Measurements from ENCODE around the gene DOCK1.

Gene DOCK1

DNA sequence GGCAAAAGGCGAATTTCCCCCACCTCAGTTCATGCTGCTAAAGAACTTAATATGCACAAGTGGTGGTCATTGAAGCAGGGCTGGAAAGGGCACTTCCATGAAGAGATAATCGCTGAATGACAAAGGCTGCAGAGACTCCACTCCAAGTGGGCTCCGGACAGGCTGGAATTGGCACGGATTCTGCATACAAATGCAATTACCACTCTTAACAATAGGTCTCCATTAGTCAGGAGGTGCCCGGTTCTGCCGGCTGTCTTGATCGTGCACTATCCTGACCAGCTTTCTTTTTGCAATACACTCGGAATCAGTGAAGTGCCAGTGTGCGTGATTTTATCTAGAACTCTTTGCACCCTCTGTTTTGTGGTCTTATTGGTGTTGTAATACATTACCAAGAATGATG, 241.4 kb downstream of the DOCK1 start:
- no peak for DNase-seq

DNA sequence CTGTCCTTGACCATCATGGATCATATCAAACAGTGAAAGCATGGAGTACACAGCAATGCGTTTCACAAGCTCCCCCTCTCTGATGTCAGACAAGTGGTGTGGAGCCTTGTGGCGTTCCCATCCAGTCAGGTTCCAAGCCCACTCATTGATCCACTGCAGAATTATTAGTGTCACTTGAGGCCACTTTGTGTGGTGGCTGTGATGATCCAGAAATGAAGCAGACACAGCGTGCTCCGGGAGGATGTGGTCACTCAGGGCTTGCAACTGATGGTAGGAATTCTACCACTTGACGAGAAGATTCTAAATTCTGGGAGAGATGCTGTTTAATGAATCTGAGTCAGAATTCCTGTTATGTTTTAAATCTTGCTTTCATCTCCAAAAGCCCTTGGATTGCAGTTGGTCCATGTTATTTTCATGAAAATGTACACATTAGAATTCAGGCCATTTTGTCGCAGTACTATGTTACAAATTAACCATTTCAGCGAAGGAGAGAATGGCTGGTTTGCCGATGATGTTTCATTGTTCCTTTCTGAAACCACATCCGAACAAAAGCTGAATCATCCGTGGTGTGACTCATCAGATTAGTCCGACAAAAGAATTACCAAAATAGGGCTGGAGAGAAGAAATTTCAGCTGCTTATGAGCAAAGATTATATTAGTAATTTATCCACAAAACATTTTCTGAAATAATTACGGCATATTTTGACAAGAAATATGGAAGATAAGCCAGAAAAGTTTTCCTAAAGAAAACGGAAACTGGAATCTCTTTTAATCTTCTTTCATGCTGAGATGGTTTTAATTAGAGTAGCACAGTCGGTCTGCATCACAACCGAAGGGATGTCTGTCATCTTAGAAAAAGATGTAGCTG, 243.1 kb downstream of the DOCK1 start:
- DNase-seq = peak; percentile 94

DNA sequence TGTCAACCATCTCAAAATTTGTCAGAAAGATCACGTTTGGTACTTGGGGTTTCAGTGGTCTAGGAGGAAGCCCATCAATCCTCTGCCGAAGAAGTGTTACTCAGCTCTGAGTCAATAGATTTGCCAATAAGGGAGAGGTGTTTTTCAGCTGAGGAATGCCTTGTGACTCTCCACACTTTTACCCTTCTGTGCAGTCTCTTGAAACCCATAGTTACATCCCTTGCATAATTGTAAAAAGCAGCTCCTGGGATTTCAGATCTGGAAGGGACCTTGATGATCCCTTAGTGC, 243.6 kb downstream of the DOCK1 start:
- peak; percentile 86 for DNase-seq

DNA sequence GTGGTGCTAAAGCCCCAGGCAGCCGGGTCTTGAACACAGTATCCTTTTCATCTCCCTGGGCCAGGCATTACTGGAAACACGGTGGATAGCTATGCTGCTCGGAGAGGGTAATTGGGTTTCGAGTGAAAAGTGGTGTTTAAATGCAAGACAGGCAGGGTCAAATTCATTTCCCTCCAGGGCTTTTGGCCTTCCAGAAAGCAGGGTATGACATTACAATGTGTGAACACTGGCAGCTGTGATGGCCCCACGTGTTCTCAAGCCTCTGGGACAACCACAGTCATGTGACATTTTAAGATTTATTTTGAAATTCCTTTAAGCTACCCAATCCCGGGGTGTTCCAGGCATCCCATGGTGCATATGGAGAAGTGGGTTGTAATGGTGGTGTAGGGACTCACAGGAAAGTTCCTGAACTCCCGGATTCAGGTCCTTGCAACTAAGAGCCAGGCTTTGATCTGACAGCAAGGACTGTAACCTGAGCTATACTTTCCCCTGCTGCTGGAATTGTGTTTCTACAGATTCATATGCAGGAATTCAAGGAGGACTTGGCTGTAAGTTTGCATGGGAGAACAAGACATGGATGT, 244.4 kb downstream of the DOCK1 start:
- peak; percentile 31 for DNase-seq

DNA sequence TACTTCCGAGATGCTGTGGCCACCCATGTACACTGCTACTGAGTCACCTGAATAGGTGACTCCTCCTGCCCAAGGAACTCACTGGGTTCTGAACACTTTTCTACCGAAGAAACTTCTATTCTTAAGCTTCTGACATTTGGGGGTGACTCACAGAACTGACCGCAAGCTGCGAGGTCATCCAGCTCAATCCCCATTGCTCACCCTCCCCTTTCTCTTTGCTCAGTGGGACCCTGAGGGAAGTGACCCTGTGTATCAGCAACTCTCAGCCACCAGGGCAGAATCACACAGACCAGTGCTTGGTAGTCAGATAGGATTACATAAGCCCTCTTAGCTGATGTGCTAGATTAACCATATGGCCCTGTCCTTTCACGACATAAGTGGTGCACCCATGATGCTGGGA, 244.9 kb downstream of the DOCK1 start:
- peak; percentile 49 for DNase-seq

DNA sequence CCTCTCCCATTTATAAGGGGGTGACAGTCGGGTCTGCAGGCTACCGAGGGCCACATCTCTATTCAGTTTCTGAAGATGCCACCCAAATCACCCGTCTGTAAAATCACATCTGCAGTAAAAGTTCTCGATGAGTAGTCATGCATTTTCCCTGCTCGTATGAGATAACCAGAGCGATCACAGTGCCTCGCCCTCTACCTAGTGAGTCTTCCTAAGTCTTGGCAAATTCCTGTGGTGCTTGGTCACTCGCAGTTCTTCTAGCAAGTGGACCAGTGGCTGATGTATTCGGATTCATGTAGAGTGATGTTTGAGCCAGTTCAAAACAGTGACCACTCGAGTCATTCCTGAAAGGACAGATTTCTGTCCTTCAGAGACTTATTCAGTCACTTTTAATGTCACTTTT, 246.3 kb downstream of the DOCK1 start:
- peak; percentile 26 for DNase-seq

DNA sequence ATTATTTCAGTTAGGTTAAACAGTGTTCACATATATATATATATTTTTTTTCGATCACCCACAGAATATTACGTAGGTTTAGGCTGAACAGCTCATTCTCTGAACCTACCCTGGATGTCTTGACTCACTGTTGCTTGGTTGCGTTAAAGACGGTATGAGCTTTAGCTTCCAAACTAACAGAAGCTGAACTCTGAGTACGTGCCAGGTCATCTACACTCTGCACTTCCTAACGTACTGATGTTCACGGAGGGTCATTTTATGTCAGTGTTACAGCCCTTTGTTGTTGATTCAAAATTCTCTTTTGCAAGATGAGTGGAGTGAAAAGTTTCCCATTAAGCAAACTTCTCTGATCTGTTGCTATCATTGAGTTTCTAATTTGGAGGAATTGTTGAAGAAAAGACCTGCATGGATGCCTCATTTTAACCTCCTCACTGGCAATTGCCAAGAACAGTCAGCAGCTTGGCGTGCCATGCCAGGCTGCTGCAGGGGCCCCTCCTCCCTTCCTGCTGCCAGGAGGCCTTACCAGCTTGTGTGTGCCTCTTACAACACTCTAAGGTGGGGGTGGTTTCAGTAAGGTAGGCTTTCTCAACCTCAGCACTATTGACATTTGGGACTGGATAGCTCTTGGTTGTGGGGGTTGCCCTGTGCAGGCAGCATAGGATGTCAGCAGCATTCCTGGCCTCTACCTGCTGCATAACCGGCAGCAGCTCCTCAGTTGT, 246.9 kb downstream of the DOCK1 start:
- no peak for DNase-seq

DNA sequence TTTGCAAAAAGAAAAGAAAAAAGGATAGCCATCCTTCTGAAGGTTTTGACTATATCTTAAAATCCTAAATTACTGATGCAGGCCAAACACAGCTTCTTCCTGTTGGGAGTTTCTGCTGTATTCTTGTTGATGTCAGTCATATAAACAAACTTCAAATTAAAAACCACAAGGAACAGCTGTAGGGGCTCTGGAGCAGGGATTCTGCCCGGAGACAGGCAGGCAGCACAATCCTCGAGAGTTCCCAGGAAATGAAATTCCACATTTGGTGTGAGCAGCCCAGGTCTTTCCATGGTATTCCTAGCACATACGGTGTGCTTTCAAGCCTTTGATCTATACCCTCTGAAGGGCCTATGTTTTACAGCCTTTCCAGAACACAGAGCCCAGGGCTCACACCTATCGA, 248.0 kb downstream of the DOCK1 start:
- DNase-seq = no peak

DNA sequence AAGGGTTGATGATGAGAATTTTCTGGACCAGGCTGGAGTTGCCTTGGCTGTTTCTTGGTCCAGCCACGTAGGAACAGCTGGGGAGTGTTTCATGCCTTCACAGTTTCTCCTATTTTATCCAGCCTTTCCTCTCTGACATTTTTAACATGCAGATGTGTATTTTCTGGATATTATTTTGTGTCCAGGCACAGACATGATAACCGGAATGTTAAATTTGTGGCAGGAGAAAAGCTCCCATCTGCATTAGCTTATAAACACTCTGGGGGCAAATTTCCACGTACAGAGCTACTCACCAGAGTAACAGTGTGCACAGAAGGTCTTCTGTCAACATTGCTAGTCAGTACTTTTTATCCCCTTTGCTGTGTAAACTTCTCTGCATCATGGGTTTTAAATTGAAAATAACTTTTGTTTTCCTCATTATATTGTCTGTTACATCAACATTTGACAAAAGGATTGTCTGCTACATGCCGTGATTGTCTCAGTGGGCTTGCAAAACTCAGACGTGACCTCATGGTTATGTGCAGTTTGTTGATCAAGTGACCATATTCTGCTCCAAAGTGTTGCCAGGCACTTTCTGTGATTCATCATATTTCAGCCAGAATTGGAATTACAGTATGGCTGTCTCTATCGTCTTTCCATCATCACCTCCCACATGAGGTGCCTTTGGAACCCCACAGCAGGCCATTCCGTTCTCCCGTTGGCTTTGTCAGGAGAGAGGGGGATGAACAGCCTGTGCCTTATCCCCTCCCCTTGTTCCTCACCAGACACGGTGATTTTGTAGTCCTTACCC, 249.8 kb downstream of the DOCK1 start:
- DNase-seq = peak; percentile 59

DNA sequence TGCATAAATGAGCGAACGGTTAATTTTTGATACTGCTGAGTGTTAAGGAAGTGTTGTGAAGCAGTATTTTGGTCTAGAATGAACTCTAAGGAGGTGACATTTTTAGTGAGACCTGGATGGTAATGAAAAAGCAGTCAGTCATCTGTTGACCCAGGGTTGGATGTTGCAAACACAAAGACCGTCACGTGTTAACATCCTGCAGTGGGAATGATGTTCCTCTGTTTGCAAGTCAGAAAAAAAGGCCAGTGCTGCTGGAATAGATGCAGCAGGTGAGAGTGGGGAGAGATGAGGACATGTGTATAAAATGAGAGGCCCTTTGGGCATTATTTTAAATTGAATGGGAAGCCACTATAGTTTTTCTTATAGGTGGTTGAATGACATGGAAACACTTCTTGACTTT, 251.9 kb downstream of the DOCK1 start:
- no peak for DNase-seq

DNA sequence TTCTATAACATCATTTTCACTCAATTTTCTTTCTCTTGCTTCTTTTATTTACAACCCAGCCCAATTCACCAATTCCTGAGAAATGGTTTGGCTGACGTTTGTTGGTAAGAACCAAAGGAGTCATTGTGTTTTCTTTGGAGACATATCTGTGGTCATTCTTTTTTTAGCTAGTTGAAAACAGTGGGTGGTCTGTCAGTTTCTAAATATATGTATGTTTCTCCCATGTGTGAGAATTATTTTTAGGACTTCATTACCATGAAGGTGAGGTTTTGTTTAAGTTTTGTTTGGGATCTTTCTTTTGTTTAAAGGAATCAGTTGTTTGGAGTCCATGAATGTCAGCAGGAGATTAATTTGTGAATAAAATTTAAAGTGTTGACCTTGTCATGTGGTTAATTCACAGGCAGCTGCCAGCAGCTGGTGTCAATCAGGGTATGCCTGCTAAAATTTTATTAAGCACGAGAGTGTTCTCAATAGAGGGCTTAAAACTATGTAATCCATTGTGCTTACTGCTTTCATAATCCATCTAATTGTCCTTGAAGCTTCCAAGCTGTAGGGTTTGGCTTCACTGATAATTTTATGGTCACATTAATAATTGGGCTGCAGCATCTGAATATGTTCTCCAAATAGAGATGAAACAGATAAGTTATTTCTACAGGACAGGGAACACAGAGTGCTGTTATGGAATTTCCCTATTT, 252.4 kb downstream of the DOCK1 start:
- DNase-seq = peak; percentile 76

DNA sequence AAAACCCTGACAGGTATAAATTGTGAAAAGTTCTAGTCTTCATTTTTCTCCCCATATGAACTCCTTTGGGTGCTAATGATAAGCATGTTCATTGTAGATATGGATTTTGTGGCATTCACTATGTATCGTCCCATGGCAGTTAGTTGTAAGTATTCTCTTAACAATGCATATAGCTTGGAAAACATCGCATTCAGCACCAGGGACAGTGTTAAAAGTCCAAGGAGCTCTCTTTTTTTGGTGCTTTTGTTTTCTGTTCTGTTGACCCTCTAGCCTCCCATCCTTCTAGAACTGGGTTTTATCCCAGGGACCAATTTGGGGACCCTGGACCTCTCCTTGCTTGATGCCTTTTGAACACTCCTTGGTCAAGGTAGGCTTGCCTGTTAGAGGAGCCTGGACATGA, 253.4 kb downstream of the DOCK1 start:
- DNase-seq = peak; percentile 20

DNA sequence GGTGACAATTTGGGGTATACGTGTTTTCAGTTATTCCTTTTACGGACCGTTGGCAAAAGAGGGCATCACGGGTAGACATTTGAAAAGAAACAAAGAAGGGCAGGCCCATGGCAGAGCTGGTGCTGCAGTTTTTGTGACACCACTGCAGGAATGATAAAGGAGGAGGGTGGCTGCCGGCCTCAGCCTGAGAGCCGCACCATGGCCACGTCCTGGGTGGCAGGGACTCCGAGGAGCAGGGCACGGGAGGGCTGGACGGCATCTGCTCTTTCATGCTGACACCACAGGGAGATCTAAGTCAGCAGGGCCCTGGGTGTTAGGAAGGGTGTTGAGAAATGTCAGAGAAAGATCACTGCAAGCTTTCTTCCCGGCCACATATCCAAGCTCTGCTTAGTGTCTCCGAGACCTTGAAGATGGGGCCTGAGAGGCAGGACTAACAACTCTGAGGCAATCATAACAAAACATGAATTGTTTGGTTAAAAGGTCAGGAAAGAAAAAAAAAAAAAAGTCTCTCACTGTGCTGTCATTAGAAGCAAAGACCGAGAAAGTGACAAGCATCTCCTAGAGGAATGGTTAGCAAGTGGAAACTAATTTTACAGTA, 254.5 kb downstream of the DOCK1 start:
- DNase-seq = no peak

DNA sequence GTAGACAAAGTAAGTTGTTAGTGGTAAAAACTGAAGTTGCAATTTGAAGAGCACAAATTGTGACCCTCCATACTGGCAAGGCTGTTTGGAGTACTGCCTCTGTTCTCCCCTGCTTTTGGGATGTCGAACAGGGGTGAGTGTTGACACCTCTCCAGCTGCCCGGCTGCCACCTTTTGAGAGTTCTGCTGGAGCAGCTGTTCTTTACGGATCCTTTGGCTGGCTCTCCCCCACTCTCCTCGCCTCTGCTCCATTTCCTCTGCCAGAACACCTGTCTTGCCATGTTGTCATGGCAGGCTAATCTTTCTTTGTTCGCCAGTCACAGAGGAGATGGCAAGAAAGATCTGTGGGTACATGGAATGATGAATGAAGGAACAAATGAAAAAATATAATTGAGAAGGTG, 256.3 kb downstream of the DOCK1 start:
- no peak for DNase-seq

DNA sequence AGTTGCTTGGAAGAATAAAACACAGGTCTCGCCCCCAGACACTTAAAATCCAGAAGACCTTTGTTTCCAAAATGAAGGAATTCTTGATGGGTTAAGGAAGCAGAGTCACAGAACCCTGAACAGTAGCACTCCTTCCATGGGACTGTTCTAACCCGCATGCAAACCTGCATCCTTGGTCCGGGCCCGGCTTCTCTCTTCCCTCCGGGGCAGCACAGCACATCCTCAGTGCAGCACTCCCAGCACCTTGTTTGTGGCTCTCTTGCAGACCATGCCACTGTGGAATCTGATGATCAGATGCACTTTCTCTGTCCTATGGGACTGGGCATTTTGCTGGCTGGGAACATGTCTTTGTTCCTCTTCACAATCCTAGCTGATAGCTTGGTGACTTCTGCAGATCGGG, 257.6 kb downstream of the DOCK1 start:
- no peak for DNase-seq

DNA sequence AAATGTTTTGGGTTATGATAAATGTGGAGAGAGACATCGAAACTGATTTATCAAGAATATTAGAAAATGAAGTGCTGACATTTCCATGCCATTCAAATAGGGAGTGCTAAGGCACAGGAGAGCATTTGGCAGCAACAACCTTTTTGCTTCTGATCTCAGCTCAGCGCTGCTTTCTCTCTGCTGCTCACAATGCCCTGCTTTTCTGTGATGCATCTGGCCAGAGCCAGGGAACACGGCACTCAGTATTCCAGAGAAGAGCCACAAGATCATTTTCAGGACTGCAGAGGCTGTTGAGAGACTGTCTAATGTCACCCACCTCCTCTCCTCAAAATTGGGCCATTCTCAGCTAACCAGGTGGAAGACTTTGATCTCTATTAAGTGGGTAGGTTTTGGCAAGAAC, 263.0 kb downstream of the DOCK1 start:
- no peak for DNase-seq

DNA sequence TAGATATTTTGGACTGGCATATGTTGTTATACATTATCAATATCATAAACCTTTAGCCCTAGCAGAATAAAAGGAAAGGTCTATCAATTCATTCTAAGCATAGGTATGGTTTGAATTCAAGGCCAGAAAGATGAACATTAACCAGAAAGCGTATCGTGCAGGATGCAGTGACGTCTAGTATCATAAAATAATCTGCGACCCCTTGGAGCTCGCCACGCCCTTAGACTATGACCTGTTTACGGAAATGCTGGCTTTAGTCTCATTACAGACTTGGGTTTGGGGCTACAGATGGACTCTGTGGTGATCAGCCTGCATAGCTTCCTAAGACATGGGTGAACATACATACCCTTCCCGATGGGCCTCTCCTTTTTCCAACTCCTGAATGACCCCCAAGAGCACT, 269.6 kb downstream of the DOCK1 start:
- no peak for DNase-seq

DNA sequence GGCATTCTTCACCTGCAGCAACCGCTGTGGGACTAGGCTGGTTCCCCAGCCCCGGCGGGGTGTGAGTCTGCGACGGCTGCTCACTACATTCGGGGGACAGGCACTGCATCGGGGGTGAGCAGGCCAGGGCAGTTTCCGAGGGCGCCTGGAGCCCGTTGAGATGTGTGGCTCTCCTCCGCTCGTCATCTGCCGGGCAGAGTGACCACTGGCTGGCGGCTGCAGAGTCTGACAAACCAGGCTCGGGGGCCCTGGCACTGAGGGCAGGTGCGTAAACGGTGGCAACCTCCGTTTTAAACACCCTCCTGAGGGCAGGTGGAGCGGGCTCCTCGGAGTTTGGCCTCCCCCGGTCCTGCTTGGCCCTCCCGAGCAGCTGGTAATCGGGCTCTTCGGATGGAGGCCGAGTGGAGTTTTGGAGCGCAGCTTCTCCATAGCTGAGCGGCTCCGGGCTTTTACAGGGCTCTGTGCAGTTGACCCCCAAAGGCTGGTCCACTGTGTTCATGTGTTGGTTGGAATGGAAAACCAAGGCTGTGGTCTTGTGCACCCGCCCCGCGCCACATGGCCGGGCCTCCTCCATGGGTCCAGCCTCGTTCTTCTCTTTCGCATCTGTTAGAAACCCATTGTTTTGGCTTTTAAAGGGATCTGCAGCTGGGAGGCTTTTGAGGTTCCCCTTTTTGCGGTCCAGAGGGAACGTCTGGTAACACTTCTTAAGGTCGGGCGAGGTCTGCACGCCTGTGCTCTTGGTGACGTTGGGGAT, 270.3 kb downstream of the DOCK1 start:
- DNase-seq = no peak

DNA sequence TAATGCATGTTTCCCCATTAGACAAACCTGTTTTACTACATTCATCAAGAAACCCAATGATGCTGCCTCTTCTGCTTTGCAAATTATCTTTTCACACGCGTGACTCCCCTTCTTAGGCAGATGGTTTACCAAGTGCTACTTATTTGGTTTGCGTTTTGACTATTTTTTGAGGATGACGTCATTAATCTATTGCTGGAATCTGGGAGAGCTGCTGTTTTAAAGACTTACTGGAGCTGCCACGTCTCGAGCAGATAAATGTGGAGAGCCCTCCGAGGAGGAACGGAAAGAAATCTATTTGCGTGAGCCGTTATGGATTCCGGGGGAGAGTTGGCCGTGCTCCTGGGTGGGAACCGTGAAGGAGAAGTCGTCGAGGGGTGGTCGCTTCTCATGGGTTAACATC, 271.4 kb downstream of the DOCK1 start:
- no peak for DNase-seq

DNA sequence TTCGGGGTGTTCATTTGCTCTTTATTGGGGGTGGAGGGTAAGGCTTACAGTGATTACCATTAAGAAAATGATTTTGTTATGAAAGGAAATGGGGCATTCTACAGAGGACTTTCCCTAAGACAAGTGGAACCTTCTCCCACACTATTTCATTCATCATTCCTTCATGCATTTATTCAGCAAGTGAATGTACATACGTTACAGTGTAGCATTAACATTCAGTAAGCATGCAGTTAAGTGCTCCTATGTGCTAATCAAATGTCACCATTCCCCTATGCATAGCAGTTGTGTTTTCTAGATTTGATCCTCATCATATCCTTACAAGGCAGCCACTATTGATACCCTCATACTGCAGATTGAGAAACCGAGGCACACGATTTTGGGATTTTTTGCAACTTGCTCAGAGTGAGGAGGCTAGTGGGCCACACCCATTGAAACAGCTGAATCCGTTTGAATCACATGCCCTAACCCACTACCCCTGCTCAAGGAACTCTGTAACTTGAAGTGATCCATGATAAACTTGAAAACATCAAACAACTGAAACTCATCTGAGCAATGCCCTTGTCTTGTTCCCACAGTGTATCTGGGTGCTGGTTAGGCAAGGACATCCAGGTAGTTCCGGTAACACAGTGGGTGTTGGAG, 274.5 kb downstream of the DOCK1 start:
- DNase-seq = no peak

DNA sequence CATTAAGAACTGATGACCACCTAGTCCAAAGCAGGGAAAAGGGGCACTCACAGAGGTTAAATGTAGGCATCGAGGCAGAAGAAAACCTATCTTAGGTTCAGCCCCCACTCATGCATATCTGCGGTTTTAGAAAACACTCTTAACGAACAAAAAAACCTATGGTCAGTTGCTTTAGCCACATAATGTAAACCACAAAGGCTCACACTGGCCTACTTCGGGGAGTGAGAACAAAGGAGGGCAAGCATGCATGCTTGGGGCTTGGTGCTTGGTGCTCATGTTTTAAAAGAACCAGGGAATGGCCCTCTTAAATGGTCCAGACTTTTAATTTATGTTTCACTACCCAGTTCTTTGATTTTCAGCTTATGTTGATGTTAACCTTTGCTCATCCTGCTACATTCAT, 276.9 kb downstream of the DOCK1 start:
- no peak for DNase-seq
